Measurements from ENCODE around the gene GRIA4. TPM values are rescaled to one million over a fixed set of nuclear protein-coding genes. Genes with fewer than 3 reads are reported as not detected.

Gene GRIA4
- total and polyA plus RNA-seq, 2 of the 13 experiments (the other 11 are each of a cell fraction or from before 2014, with no cell fraction given) = not detected

- TF ChIP-seq MXI1 (IDR thresholded peaks at IDR 0.05; ENCODE audit: borderline replicate concordance, low read depth, low read length) (no peak), ZNF12 (CRISPR knock-in tag; IDR thresholded peaks at IDR 0.05) (no peak), ZNF616 (CRISPR knock-in tag; IDR thresholded peaks at IDR 0.05; ENCODE audit: low read depth) (no peak), RFX1 (IDR thresholded peaks at IDR 0.05) (no peak), HOXA5 (CRISPR knock-in tag; IDR thresholded peaks at IDR 0.05) (no peak), ZC3H13 (CRISPR knock-in tag; IDR thresholded peaks at IDR 0.05) (no peak), ZNF446 (CRISPR knock-in tag; IDR thresholded peaks at IDR 0.05) (no peak), ZNF407 (CRISPR knock-in tag; IDR thresholded peaks at IDR 0.05; ENCODE audit: not compliant biosample characterization) (no peak)
Observed at GRCh38 chr11:105699203-105699602, 89.3 kb downstream of the GRIA4 start (continued).
